NOMO-1 treated with DMSO at 0.1 percent for 48 hours (cell line): ENCODE data around the gene ARTN.
A peak's percentile ranks its signal among the peaks of the same experiment; 100 is the strongest.

Experiments
- DNase-seq: peaks from one replicate; lab custom pipeline; 2025; ENCODE audit not compliant: unreplicated experiment; lab: John Stamatoyannopoulos, UW

The ARTN gene

GRCh38 chr1:43946236-43947060 lies 12.8 kb downstream of the ARTN start, which contains the start of gene IPO13:
Gene IPO13, plus strand, starts transcription at chr1:43946950. Its CDS starts 651 bp downstream, at chr1:43947601.
- DNase-seq: peak; percentile 95

- no peak for DNase-seq
Observed at GRCh38 chr1:43947061-43947873, 13.7 kb downstream of the ARTN start.

GRCh38 chr1:43947874-43948437 lies 14.4 kb downstream of the ARTN start:
- no peak for DNase-seq

GRCh38 chr1:43949678-43950077 lies 16.1 kb downstream of the ARTN start:
- no peak for DNase-seq

- DNase-seq: no peak
Observed at GRCh38 chr1:43951021-43951985, 17.7 kb downstream of the ARTN start.

GRCh38 chr1:43952731-43953346 lies 19.2 kb downstream of the ARTN start:
- no peak for DNase-seq

- DNase-seq: no peak
Observed at GRCh38 chr1:43953361-43953760, 19.8 kb downstream of the ARTN start.

GRCh38 chr1:43954036-43954435 lies 20.4 kb downstream of the ARTN start:
- DNase-seq: no peak

GRCh38 chr1:43956234-43956633 lies 22.6 kb downstream of the ARTN start:
- no peak for DNase-seq

GRCh38 chr1:43957407-43958040 lies 23.9 kb downstream of the ARTN start:
- no peak for DNase-seq

GRCh38 chr1:43958351-43959255 lies 25.0 kb downstream of the ARTN start:
- DNase-seq: no peak

- DNase-seq: no peak
Observed at GRCh38 chr1:43960798-43961197, 27.2 kb downstream of the ARTN start.

- DNase-seq: no peak
Observed at GRCh38 chr1:43961692-43962091, 28.1 kb downstream of the ARTN start.

- no peak for DNase-seq
Observed at GRCh38 chr1:43962324-43962723, 28.7 kb downstream of the ARTN start.

- DNase-seq: no peak
Observed at GRCh38 chr1:43963006-43963405, 29.4 kb downstream of the ARTN start.

- no peak for DNase-seq
Observed at GRCh38 chr1:43963890-43964289, 30.3 kb downstream of the ARTN start.

GRCh38 chr1:43965316-43965715 lies 31.7 kb downstream of the ARTN start:
- no peak for DNase-seq

- DNase-seq: peak; percentile 11
Observed at GRCh38 chr1:43968348-43968948, 34.8 kb downstream of the ARTN start.
